Measurements from ENCODE around the gene SEC23B. TPM values are rescaled to one million over a fixed set of nuclear protein-coding genes. Genes with fewer than 3 reads are reported as not detected.

Gene SEC23B
- polyA plus RNA-seq (2012; ENCODE audit: insufficient read depth, insufficient read length, low read depth), result 85.1 TPM

GRCh38 chr20:18507218-18508191 lies at the start of gene SEC23B:
SEC23B (plus strand) TSS chr20:18507940; CDS start chr20:18510836, 2,896 bp downstream.
- Histone ChIP-seq H3K9me3 (no peaks in the 10 kb centered on the region), H3K27me3 (no peaks in the 10 kb centered on the region), H3K4me1 (no peaks in the 10 kb centered on the region), H3K36me3 (peaks cover 13% of the 10 kb centered on the region), H3K4me3 (ENCODE audit: low read depth, low read length) (peak within 1 kb of the TSS; percentile 72)
- DNase-seq, result peak; percentile 96
- no peak for TF ChIP-seq CTCF (IDR thresholded peaks at IDR 0.05; ENCODE audit: low read depth, low read length)

- Histone ChIP-seq H3K4me1 (no peaks in the 10 kb centered on the region), H3K36me3 (peaks cover 3% of the 10 kb centered on the region; the same call in 1 of the 2 replicates), H3K4me3 (ENCODE audit: low read depth, low read length) (no peak overlapping the region), H3K9me3 (no peaks in the 10 kb centered on the region), H3K27me3 (no peaks in the 10 kb centered on the region)
- TF ChIP-seq CTCF (IDR thresholded peaks at IDR 0.05; ENCODE audit: low read depth, low read length), result no peak
- DNase-seq, result no peak
These were observed 42.1 kb upstream of the SEC23B start for GRCh38 chr20:18465536-18466200.

GRCh38 chr20:18466574-18466893 lies 41.2 kb upstream of the SEC23B start:
- H3K36me3 ChIP-seq, result peaks cover 10% of the 10 kb centered on the region; the same call in 1 of the 2 replicates
- peak overlapping the region; percentile 91 for H3K4me3 ChIP-seq (ENCODE audit: low read depth, low read length)
- no peaks in the 10 kb centered on the region for H3K27me3 ChIP-seq
- DNase-seq, result no peak
- no peaks in the 10 kb centered on the region for H3K9me3 ChIP-seq
- TF ChIP-seq CTCF (IDR thresholded peaks at IDR 0.05; ENCODE audit: low read depth, low read length), result no peak
- no peaks in the 10 kb centered on the region for H3K4me1 ChIP-seq

- Histone ChIP-seq H3K27me3 (no peaks in the 10 kb centered on the region), H3K9me3 (no peaks in the 10 kb centered on the region), H3K4me1 (no peaks in the 10 kb centered on the region), H3K4me3 (ENCODE audit: low read depth, low read length) (peak within 1 kb of the TSS; percentile 91), H3K36me3 (peaks cover 10% of the 10 kb centered on the region; the same call in 1 of the 2 replicates)
- DNase-seq, result peak; percentile 98
- TF ChIP-seq CTCF (IDR thresholded peaks at IDR 0.05; ENCODE audit: low read depth, low read length), result no peak
These were observed 40.6 kb upstream of the SEC23B start, which contains the start of the genes DZANK1 and POLR3F for GRCh38 chr20:18466894-18467730. DZANK1 (minus strand) TSS chr20:18467030; CDS start chr20:18465358, 1,672 bp downstream. POLR3F (plus strand) TSS chr20:18467390; CDS start chr20:18467507, 117 bp downstream.

GRCh38 chr20:18477218-18477617 lies 30.5 kb upstream of the SEC23B start:
- Histone ChIP-seq H3K4me1 (no peaks in the 10 kb centered on the region), H3K27me3 (no peaks in the 10 kb centered on the region), H3K36me3 (peaks cover 38% of the 10 kb centered on the region), H3K9me3 (no peaks in the 10 kb centered on the region), H3K4me3 (ENCODE audit: low read depth, low read length) (no peak overlapping the region)
- no peak for TF ChIP-seq CTCF (IDR thresholded peaks at IDR 0.05; ENCODE audit: low read depth, low read length)
- DNase-seq, result no peak

Data from BE2C (cell line).